Prostate gland (tissue), 2 donors: ENCODE results near the gene AP1G1.

Source experiments
- POLR2AphosphoS5 ChIP-seq: sonication (generic); formaldehyde crosslinking; IDR thresholded peaks from one replicate; pipeline ENCODE4 v1.6.1; 2017; ENCODE audit warnings: antibody characterized with exemption
- TF ChIP-seq, protein P1 (sequence below), 4 experiments: fragments of 200-600 bp in 2 of 4; fragments of 450-650 bp in 2 of 4; sonication (generic) in 2 of 4; IDR thresholded peaks; 1 replicate in 3 of 4; 2 replicates in 1 of 4; pipeline ENCODE4 v1.5.1; 2016 to 2019; ENCODE audit warnings: antibody characterized with exemption in 4 of 4, mild to moderate bottlenecking in 2 of 4, moderate library complexity in 2 of 4

DNA sequence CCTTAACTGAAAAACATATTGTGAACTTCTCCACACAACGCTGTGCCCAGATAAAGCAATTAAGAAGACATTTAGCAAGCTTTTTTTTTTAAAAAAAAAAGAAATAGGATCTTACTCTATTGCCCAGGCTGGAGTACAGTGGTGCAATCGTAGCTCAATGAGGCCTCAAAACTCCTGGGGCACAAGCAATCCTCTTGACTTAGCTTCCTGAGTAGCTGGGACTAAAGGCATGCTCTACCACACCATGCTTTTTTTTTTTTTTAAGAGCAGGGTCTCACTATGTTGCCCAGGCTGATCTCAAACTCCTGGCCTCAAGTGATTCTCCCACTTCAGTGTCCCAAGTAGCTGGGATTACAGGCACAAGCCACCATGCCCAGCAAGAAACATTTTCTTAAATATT is 20.1 kb downstream of the AP1G1 start:
- TF ChIP-seq, protein P1, sequence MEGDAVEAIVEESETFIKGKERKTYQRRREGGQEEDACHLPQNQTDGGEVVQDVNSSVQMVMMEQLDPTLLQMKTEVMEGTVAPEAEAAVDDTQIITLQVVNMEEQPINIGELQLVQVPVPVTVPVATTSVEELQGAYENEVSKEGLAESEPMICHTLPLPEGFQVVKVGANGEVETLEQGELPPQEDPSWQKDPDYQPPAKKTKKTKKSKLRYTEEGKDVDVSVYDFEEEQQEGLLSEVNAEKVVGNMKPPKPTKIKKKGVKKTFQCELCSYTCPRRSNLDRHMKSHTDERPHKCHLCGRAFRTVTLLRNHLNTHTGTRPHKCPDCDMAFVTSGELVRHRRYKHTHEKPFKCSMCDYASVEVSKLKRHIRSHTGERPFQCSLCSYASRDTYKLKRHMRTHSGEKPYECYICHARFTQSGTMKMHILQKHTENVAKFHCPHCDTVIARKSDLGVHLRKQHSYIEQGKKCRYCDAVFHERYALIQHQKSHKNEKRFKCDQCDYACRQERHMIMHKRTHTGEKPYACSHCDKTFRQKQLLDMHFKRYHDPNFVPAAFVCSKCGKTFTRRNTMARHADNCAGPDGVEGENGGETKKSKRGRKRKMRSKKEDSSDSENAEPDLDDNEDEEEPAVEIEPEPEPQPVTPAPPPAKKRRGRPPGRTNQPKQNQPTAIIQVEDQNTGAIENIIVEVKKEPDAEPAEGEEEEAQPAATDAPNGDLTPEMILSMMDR (IDR thresholded peaks at IDR 0.05): no peak
- TF ChIP-seq POLR2AphosphoS5: no peak
